Pancreas (tissue), 10 donors: ENCODE data around the gene IL1F10. TPM values are rescaled to one million over a fixed set of nuclear protein-coding genes. Genes with fewer than 3 reads are reported as not detected.

Experiments used
- ATAC-seq, 4 donors: fragments of 200-7000 bp; cut with Tn5 transposase; one replicate each; pipeline versions ENCODE4 v1.8.0 to v1.9.1; 2020; ENCODE audit warnings: mild to moderate bottlenecking in 4 of 4, moderate library complexity in 4 of 4
- DNase-seq, 6 donors: peaks; one replicate each; pipeline ENCODE4 v3.0.0-alpha.2; 2020
- FAIRE-seq: peaks from 2 replicates; lab custom pipeline; 2012; peaks lifted over from hg19 to GRCh38; lab: Jason Lieb, UNC
- H3K27ac ChIP-seq, 4 donors: fragments of 200-600 bp; sonication (generic); 1 replicate in 3 of 4; 2 replicates in 1 of 4; pipeline versions ENCODE4 v1.5.0 to v1.8.0; 2020
- H3K27me3 ChIP-seq, 4 donors: fragments of 200-600 bp; one replicate each; pipeline ENCODE4 v1.8.0; 2021
- H3K36me3 ChIP-seq, 3 donors: fragments of 200-600 bp; sonication (generic) in 1 of 3; one replicate each; pipeline versions ENCODE4 v1.5.0 to v1.8.0; 2020 to 2021
- H3K4me1 ChIP-seq, 3 donors: fragments of 200-600 bp; one replicate each; pipeline ENCODE4 v1.8.0; 2021
- H3K4me3 ChIP-seq, 4 donors: fragments of 200-600 bp; sonication (generic) in 2 of 4; one replicate each; pipeline versions ENCODE4 v1.5.0 to v1.8.0; 2020 to 2021
- H3K9me3 ChIP-seq, 4 donors: fragments of 200-600 bp; one replicate each; pipeline ENCODE4 v1.8.0; 2021
- WGBS, 2 donors: extraction: QIAGEN DNeasy Blood & Tissue Kit; methylation state at CpG; one replicate each; pipeline ENCODE4 v1.1.7; 2013; 5-methylcytosine and 5-hydroxymethylcytosine counted together
- intact Hi-C, 3 donors: fragments of 100-400 bp; cut with DNase I; formaldehyde crosslinking; loops; one replicate each; pipeline versions ENCODE4 v1.11.1 to v1.14.2; 2022
- polyA plus RNA-seq, 2 donors: library from polyadenylated mRNA; stranded (reverse); fragments of 200-250 nt; gene quantifications; one replicate each; pipeline ENCODE4 v1.2.3, GENCODE V29; 2013
- total RNA-seq, 6 donors: library from RNA; stranded (reverse); fragmentation: NEBNext Ultra II Directional in 4 of 6; extraction: Animal tissue kit (Norgen Biotek cat#: 25700) in 4 of 6; gene quantifications; one replicate each; pipeline versions ENCODE4 v1.2.1 to v1.2.4, GENCODE V29; 2021 to 2023
- TF ChIP-seq, protein P1 (sequence below), 4 donors: fragments of 200-600 bp; sonication (generic) in 3 of 4; IDR thresholded peaks; one replicate each; pipeline versions ENCODE4 v1.5.0 to v1.8.0; 2021; ENCODE audit warnings: antibody characterized with exemption in 4 of 4
- donor health status: healthy with polysubstance abuse.
- donor health status: DM: no; HTN: no; CAD: no; lungs with moderate emphysema.
- donor health status: DM: no; HTN: no; CAD: no.
- donor health status: control.
- donor health status: control.
- donor health status: Bipolar disorder and iron deficiency.
- donor health status: DM: yes; HTN: yes; CAD: no.
- donor health status: DM: no; HTN: no; CAD: no.
- donor health status: DM: no; HTN: no; CAD: no.
- donor health status: DM: yes; HTN: yes; CAD: no.

Gene IL1F10
- total and polyA plus RNA-seq, 8 donors, result not detected

DNA sequence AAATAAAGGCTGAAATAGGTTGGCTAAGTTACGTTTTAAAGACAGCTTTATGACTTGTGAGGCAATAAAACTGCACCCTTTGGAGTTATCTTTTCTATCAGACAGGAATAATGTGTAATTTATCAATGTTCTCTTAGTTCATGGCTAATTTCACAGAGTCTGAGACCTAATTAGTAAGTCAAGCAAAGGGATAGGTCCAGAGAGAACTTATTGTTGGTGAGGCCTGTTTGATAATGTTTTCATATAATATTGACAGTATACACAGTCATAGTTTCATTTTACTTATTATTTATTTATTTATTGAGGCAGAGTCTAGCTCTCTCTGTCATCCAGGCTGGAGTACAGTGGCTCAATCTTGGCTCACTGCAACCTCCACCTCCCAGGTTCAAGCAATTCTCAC, 10.7 kb upstream of the IL1F10 start:
- intact Hi-C loops, result no loop called here
- no peak overlapping the region for H3K4me3 ChIP-seq
- TF ChIP-seq, protein P1, sequence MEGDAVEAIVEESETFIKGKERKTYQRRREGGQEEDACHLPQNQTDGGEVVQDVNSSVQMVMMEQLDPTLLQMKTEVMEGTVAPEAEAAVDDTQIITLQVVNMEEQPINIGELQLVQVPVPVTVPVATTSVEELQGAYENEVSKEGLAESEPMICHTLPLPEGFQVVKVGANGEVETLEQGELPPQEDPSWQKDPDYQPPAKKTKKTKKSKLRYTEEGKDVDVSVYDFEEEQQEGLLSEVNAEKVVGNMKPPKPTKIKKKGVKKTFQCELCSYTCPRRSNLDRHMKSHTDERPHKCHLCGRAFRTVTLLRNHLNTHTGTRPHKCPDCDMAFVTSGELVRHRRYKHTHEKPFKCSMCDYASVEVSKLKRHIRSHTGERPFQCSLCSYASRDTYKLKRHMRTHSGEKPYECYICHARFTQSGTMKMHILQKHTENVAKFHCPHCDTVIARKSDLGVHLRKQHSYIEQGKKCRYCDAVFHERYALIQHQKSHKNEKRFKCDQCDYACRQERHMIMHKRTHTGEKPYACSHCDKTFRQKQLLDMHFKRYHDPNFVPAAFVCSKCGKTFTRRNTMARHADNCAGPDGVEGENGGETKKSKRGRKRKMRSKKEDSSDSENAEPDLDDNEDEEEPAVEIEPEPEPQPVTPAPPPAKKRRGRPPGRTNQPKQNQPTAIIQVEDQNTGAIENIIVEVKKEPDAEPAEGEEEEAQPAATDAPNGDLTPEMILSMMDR (IDR thresholded peaks at IDR 0.05), result no peak
- no peak for DNase-seq
- ATAC-seq, result no peak
- H3K27me3 ChIP-seq, result no peaks in the 10 kb centered on the region
- H3K36me3 ChIP-seq, result no peaks in the 10 kb centered on the region
- WGBS, 2 donors, result 51 to 59% methylated on average over 1 of the region's 1 CpG
- FAIRE-seq, result no peak
- H3K9me3 ChIP-seq, result no peaks in the 10 kb centered on the region
- H3K4me1 ChIP-seq, result no peaks in the 10 kb centered on the region
- no peak overlapping the region for H3K27ac ChIP-seq

DNA sequence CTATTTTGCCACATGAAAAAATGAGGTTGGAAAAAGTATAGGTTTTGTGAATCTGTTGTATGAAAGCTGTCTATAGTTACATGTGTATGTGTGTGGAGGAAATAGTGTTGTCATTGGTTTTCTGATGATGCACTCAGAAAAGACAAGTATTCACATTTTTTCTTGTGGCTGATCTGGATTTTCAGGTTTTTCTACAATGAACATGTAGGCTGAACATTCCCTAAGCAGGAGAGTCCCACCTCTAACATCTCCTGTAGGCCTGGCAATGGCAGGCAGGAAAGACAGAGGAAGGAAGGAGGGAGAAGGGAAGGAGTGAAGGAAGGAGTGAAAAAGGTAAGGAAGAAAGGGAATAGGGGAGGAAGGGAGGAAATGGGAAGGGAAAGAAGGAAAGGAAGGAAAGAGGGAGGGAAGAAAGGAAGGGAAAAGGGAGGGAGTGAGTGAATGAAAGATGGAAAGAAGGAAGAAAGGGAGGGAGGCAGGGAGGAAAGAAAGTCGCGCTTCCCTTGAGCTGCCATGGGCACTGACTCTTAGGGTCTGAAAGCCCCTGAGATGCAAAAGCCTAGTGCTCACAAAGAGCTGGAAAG, 9.3 kb upstream of the IL1F10 start:
- intact Hi-C loops, result no loop called here
- TF ChIP-seq, protein P1 (IDR thresholded peaks at IDR 0.05), result no peak
- no peaks in the 10 kb centered on the region for H3K36me3 ChIP-seq
- no peak overlapping the region for H3K4me3 ChIP-seq
- FAIRE-seq, result no peak
- no peak for ATAC-seq
- no peaks in the 10 kb centered on the region for H3K27me3 ChIP-seq
- H3K4me1 ChIP-seq, result no peaks in the 10 kb centered on the region
- H3K27ac ChIP-seq, result no peak overlapping the region
- WGBS, 2 donors, result 50 to 70% methylated on average over 2 of the region's 2 CpGs
- DNase-seq, result no peak
- no peaks in the 10 kb centered on the region for H3K9me3 ChIP-seq

DNA sequence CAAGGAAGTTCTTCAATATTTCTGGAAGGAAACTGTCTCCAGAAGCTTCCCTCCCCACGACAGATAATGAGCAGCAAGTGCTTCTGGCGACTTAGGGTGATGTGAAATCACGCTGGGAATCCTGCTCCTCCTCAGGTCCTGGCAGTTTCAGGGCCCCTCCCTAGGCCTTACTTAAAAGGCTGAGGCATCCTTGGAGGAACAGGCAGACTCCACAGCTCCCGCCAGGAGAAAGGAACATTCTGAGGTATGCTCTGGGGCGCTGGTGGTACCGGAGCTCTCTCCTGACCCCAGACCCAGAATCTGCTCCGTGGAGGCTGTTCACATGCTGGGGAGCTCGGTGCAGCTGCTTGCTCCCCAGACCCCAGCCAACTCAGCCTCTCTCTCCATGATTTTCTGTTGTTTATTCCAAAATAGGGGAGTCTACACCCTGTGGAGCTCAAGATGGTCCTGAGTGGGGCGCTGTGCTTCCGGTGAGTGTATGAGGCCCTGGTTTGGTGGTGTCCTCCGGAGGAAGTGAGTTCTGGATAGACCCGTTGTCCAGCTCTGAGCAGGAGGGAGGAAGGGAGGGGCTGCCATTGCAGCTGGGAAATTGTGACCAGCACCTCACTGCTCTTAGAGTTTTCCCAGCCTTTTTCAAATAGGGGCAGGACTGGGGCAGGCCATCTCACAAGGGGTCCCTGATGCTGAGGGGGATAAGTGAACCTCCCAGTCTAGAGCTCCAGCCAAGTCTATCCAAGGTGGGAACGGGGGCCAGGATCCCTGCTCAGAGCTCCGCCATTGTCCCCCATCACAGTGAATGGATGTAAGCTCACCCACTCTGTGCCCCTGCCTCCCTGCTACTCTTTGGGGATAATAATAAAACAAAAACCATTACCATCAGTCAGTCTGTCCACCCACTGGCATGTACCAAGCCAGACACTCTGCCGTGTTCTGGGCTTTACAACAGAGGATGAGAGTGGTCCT, 8.5 kb upstream of the IL1F10 start, which contains the start of gene IL36RN:
IL36RN (plus strand) TSS at position 201 of the 963 bp plus-strand sequence; CDS start at position 442, 241 bp downstream.
- intact Hi-C loops, result no loop called here
- ATAC-seq, result no peak

DNA sequence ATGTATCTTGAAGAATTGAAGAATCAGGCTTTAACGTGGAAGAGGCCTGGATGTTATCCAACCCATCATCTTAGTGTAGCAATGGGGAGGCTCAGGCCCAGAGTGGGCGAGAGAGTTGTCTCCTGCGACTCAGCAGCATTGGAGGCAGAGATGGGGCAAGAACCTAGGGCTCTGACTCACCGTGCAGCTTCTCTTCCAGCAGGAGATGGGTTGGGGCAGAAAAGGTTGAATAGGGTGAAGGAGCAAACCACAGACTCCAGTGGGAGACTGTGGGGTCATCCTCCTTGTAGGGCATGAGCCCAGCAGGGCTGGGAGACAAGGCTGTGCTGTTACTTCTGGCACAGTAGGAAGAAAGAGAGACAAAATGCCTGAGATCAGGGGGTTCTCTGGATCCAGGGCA, 7.4 kb upstream of the IL1F10 start:
- Histone ChIP-seq H3K27ac (no peak overlapping the region), H3K36me3 (no peaks in the 10 kb centered on the region), H3K27me3 (no peaks in the 10 kb centered on the region), H3K4me3 (no peak overlapping the region), H3K4me1 (no peaks in the 10 kb centered on the region), H3K9me3 (no peaks in the 10 kb centered on the region)
- 73 to 82% methylated on average over 4 of the region's 4 CpGs for WGBS, 2 donors
- intact Hi-C loops, result no loop called here
- no peak for FAIRE-seq
- no peak for ATAC-seq
- TF ChIP-seq, protein P1 (IDR thresholded peaks at IDR 0.05), result no peak
- DNase-seq, result no peak

More for the DNA sequence above, 8.5 kb upstream of the IL1F10 start, which contains the start of gene IL36RN:
- WGBS, 2 donors, result 72 to 83% methylated on average over 15 of the region's 15 CpGs
- H3K9me3 ChIP-seq, result no peaks in the 10 kb centered on the region
- no peaks in the 10 kb centered on the region for H3K4me1 ChIP-seq
- no peak within 1 kb of the TSS for H3K27ac ChIP-seq
- H3K36me3 ChIP-seq, result no peaks in the 10 kb centered on the region
- H3K4me3 ChIP-seq, result no peak within 1 kb of the TSS
- FAIRE-seq (no peak), DNase-seq (no peak)
- no peaks in the 10 kb centered on the region for H3K27me3 ChIP-seq
- TF ChIP-seq, protein P1 (IDR thresholded peaks at IDR 0.05), result no peak
